ENCODE data around the gene CD7. TPM values are rescaled to one million over a fixed set of nuclear protein-coding genes. Genes with fewer than 3 reads are reported as not detected.

The CD7 gene
- total and polyA plus RNA-seq, 9 of the 15 experiments (the other 6 are each of a cell fraction or from before 2014, with no cell fraction given), result 0.21 to 0.35 TPM; not detected in 7

- TF ChIP-seq PRDM10 (IDR thresholded peaks at IDR 0.05; ENCODE audit: partially characterized antibody) (no peak), HDAC1 (IDR thresholded peaks at IDR 0.05) (peak in 1 of 2 experiments; percentile 71; a peak in 2 of 4 replicates), MNT (conservative IDR thresholded peaks at IDR 0.05) (peak; percentile 85 to 88), MAFF (IDR thresholded peaks at IDR 0.05; ENCODE audit: low read length) (no peak), SETDB1 (IDR thresholded peaks at IDR 0.05; ENCODE audit: low read length) (no peak), NONO (IDR thresholded peaks at IDR 0.05; ENCODE audit: low read depth in 2 of 2, low read length in 1 of 2) (0 out of 4 replicates have a peak, but pooled peaks of 1 of the 2 experiments have one; percentile 19), FOXA1 (IDR thresholded peaks at IDR 0.05; ENCODE audit: borderline replicate concordance) (no peak), MAZ (CRISPR knock-in tag; conservative IDR thresholded peaks at IDR 0.05 in 1 of 2, IDR thresholded peaks at IDR 0.05 in 1 of 2) (peak; percentile 26 to 32; a peak in 1 of 4 replicates), RBFOX2 (IDR thresholded peaks at IDR 0.05; ENCODE audit: low read depth, low read length) (peak; percentile 51; the same call in 1 of the 2 replicates)
- TF ChIP-seq, protein P1, sequence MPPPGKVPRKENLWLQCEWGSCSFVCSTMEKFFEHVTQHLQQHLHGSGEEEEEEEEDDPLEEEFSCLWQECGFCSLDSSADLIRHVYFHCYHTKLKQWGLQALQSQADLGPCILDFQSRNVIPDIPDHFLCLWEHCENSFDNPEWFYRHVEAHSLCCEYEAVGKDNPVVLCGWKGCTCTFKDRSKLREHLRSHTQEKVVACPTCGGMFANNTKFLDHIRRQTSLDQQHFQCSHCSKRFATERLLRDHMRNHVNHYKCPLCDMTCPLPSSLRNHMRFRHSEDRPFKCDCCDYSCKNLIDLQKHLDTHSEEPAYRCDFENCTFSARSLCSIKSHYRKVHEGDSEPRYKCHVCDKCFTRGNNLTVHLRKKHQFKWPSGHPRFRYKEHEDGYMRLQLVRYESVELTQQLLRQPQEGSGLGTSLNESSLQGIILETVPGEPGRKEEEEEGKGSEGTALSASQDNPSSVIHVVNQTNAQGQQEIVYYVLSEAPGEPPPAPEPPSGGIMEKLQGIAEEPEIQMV (tag; conservative IDR thresholded peaks at IDR 0.05; ENCODE audit: low read depth), result no peak
- TF ChIP-seq, protein P2, sequence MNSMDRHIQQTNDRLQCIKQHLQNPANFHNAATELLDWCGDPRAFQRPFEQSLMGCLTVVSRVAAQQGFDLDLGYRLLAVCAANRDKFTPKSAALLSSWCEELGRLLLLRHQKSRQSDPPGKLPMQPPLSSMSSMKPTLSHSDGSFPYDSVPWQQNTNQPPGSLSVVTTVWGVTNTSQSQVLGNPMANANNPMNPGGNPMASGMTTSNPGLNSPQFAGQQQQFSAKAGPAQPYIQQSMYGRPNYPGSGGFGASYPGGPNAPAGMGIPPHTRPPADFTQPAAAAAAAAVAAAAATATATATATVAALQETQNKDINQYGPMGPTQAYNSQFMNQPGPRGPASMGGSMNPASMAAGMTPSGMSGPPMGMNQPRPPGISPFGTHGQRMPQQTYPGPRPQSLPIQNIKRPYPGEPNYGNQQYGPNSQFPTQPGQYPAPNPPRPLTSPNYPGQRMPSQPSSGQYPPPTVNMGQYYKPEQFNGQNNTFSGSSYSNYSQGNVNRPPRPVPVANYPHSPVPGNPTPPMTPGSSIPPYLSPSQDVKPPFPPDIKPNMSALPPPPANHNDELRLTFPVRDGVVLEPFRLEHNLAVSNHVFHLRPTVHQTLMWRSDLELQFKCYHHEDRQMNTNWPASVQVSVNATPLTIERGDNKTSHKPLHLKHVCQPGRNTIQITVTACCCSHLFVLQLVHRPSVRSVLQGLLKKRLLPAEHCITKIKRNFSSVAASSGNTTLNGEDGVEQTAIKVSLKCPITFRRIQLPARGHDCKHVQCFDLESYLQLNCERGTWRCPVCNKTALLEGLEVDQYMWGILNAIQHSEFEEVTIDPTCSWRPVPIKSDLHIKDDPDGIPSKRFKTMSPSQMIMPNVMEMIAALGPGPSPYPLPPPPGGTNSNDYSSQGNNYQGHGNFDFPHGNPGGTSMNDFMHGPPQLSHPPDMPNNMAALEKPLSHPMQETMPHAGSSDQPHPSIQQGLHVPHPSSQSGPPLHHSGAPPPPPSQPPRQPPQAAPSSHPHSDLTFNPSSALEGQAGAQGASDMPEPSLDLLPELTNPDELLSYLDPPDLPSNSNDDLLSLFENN (IDR thresholded peaks at IDR 0.05; ENCODE audit: low read depth in 2 of 2, low read length in 2 of 2), result no peak
- TF ChIP-seq, protein P3, sequence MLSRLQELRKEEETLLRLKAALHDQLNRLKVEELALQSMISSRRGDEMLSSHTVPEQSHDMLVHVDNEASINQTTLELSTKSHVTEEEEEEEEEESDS (CRISPR knock-in tag; IDR thresholded peaks at IDR 0.05), result no peak
- TF ChIP-seq, protein P4, sequence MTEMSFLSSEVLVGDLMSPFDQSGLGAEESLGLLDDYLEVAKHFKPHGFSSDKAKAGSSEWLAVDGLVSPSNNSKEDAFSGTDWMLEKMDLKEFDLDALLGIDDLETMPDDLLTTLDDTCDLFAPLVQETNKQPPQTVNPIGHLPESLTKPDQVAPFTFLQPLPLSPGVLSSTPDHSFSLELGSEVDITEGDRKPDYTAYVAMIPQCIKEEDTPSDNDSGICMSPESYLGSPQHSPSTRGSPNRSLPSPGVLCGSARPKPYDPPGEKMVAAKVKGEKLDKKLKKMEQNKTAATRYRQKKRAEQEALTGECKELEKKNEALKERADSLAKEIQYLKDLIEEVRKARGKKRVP (CRISPR knock-in tag; IDR thresholded peaks at IDR 0.05), result peak; percentile 55
These were observed 44.7 kb downstream of the CD7 start (continued) for GRCh38 chr17:82272495-82273326.

All from K562 (cell line).